Epithelial cell of proximal tubule (primary cell): ENCODE measurements around the gene ALDH7A1. TPM values are rescaled to one million over a fixed set of nuclear protein-coding genes. Genes with fewer than 3 reads are reported as not detected.
"Not testable (repeated sequence)": the region's sequence is repeated elsewhere in the genome, so short reads cannot be mapped to it uniquely, and the experiment has no call there.

Source experiments
- DNase-seq: peaks from one replicate; pipeline ENCODE4 v3.0.0-alpha.2; 2011; ENCODE audit warnings: low read depth
- H3K4me3 ChIP-seq: 2 replicates; pipeline ENCODE4 v1.5.1; 2011; ENCODE audit warnings: low read depth, mild to moderate bottlenecking, low read length
- CTCF ChIP-seq: conservative IDR thresholded peaks from 2 replicates; pipeline ENCODE4 v1.5.1; 2012; ENCODE audit warnings: low read depth, mild to moderate bottlenecking, low read length
- total RNA-seq: library from RNA; depleted of rRNA; stranded (reverse); fragments of >200 nt; gene quantifications from 2 replicates; pipeline ENCODE4 v1.2.3, GENCODE V29; 2015

Gene ALDH7A1
- total RNA-seq, 1 donor from 2014 or later: 25.4 TPM

- no peak for TF ChIP-seq CTCF
- H3K4me3 ChIP-seq: no peak overlapping the region
- DNase-seq: no peak
Observed at GRCh38 chr5:126525630-126526245, 69.3 kb downstream of the ALDH7A1 start.

GRCh38 chr5:126523818-126524510 is 71.1 kb downstream of the ALDH7A1 start:
- H3K4me3 ChIP-seq: no peak overlapping the region
- DNase-seq: no peak
- no peak for TF ChIP-seq CTCF

GRCh38 chr5:126521130-126521529 is 73.9 kb downstream of the ALDH7A1 start:
- no peak overlapping the region for H3K4me3 ChIP-seq
- DNase-seq: no peak
- TF ChIP-seq CTCF: no peak

GRCh38 chr5:126520593-126520953 is 74.4 kb downstream of the ALDH7A1 start:
- no peak overlapping the region for H3K4me3 ChIP-seq
- TF ChIP-seq CTCF: no peak
- no peak for DNase-seq

GRCh38 chr5:126519637-126520592 is 75.1 kb downstream of the ALDH7A1 start:
- TF ChIP-seq CTCF: no peak
- DNase-seq: no peak
- no peak overlapping the region for H3K4me3 ChIP-seq

- not testable (repeated sequence) for H3K4me3 ChIP-seq, DNase-seq
Observed at GRCh38 chr5:126519223-126519622, 75.8 kb downstream of the ALDH7A1 start.

GRCh38 chr5:126516852-126517251 is 78.2 kb downstream of the ALDH7A1 start:
- no peak for TF ChIP-seq CTCF
- no peak for DNase-seq
- no peak overlapping the region for H3K4me3 ChIP-seq
